Measurements from ENCODE around the gene OR6B1.

- no peak for TF ChIP-seq CTCF (conservative IDR thresholded peaks at IDR 0.05; ENCODE audit: low read length)
- TF ChIP-seq EZH2phosphoT487 (IDR thresholded peaks at IDR 0.05; ENCODE audit: borderline replicate concordance): no peak
Observed at GRCh38 chr7:144035385-144035784, 35.3 kb downstream of the OR6B1 start.
